Muscle layer of duodenum (tissue), 2 donors: ENCODE measurements around the gene XRCC1.
A peak's percentile ranks its signal among the peaks of the same experiment; 100 is the strongest.

Experiments used
- H3K27ac ChIP-seq: one replicate; pipeline ENCODE4 v1.7.0; 2013; ENCODE audit warnings: mild to moderate bottlenecking, low read length
- H3K27me3 ChIP-seq: one replicate; pipeline ENCODE4 v1.7.0; 2013; ENCODE audit warnings: low read depth, mild to moderate bottlenecking, control low read depth, low read length
- H3K36me3 ChIP-seq, 2 donors: one replicate each; pipeline ENCODE4 v1.7.0; 2013; ENCODE audit warnings: low read length in 2 of 2, control low read depth in 1 of 2, mild to moderate bottlenecking in 1 of 2; ENCODE audit not compliant: insufficient read depth in 2 of 2, control insufficient read depth in 1 of 2
- H3K4me1 ChIP-seq, 2 donors: one replicate each; pipeline ENCODE4 v1.7.0; 2013; ENCODE audit warnings: low read length in 2 of 2, mild to moderate bottlenecking in 2 of 2, control low read depth in 1 of 2, moderate library complexity in 1 of 2; ENCODE audit not compliant: insufficient read depth in 2 of 2, control insufficient read depth in 1 of 2
- H3K4me3 ChIP-seq, 2 donors: one replicate each; pipeline ENCODE4 v1.7.0; 2013; ENCODE audit warnings: low read length in 2 of 2, low read depth in 1 of 2, mild to moderate bottlenecking in 1 of 2
- H3K9me3 ChIP-seq, 2 donors: one replicate each; pipeline ENCODE4 v1.7.0; 2013; ENCODE audit warnings: low read length in 2 of 2, control low read depth in 1 of 2, mild to moderate bottlenecking in 1 of 2; ENCODE audit not compliant: control insufficient read depth in 1 of 2
- donor health status: healthy.

The XRCC1 gene

DNA sequence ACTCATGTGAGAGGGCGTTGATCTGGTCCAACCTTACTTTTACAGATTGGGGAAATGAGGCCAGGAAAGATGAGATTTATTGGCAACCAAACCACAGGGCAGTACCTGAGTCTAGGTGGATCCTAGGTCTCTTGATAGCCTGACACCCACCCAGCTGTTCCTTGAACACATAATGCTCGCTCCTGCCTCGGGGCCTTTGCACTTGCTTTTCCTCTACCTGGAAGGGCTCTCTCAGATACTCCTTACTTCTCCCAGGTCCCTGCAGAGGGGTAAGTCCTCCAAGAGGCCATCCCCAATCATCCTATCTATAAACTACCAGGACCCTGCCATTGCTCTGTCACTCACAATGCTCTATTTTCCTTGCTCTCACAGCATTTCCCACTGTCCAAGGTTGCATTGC lies 34.9 kb downstream of the XRCC1 start:
- Histone ChIP-seq H3K27me3 (no peaks in the 10 kb centered on the region), H3K9me3 (peaks cover 0 to 8% of the 10 kb centered on the region in 2 donors), H3K36me3 (peaks cover 31 to 60% of the 10 kb centered on the region in 2 donors), H3K4me3 (no peak overlapping the region), H3K27ac (no peak overlapping the region), H3K4me1 (no peaks in the 10 kb centered on the region)

DNA sequence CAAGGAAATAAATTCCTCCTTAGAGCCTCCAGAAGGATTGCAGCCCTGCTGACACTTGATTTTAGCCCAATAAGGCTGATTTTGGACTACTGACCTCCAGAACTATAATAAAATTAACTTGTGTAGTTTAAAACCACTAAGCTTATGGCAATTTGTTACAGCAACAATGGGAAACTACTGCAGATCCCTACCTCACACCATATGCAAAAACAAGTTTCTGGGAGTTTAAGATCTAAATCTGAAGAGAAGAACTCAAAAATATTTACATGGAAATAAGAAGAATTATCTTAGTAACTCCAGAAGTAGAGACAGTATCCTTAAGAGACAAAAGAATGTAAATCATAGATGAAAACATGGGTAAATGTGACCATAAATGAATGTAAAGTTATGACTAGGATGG lies 36.4 kb downstream of the XRCC1 start:
- Histone ChIP-seq H3K9me3 (peaks cover 0 to 8% of the 10 kb centered on the region in 2 donors), H3K4me1 (no peaks in the 10 kb centered on the region), H3K27me3 (no peaks in the 10 kb centered on the region), H3K27ac (no peak overlapping the region), H3K36me3 (peaks cover 28 to 49% of the 10 kb centered on the region in 2 donors), H3K4me3 (no peak overlapping the region)

DNA sequence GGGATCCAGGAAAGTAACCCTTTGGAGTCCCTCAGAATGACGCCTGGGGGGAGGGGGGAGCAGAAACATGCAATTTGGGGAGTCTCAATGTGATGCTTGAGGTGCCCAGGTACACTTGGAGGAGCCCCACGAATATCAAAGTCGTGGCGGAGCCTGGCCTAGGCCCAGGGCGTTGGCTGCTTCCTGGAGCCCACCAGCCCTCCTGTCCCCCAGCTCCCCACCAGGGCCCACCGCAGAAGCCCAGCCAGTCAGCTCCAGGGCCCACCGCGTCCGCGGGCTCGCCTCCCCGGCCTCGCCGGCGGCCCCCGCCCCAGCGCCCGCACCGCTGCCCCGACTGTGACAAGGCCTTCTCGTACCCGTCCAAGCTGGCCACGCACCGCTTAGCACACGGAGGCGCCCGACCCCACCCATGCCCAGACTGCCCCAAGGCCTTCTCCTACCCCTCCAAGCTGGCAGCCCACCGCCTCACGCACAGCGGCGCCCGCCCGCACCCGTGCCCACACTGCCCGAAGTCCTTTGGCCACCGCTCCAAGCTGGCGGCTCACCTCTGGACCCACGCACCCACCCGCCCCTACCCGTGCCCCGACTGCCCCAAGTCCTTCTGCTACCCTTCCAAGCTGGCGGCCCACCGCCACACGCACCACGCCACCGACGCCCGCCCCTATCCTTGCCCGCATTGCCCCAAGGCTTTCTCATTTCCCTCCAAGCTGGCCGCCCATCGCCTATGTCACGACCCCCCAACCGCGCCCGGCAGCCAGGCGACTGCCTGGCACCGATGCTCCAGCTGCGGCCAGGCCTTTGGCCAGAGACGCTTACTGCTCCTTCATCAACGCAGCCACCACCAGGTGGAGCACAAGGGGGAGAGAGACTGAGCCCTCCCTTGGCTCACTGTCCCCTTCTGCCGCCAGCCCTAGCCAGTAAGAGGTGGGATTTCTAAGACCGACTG lies 40.2 kb downstream of the XRCC1 start:
- Histone ChIP-seq H3K4me3 (peak overlapping the region; percentile 15 to 69), H3K27me3 (no peaks in the 10 kb centered on the region), H3K9me3 (peaks cover 0 to 8% of the 10 kb centered on the region in 2 donors), H3K27ac (peak overlapping the region; percentile 53), H3K4me1 (peaks cover 0 to 7% of the 10 kb centered on the region in 2 donors), H3K36me3 (peaks cover 4 to 19% of the 10 kb centered on the region in 2 donors)

- Histone ChIP-seq H3K9me3 (peaks cover 0 to 8% of the 10 kb centered on the region in 2 donors), H3K27ac (peak overlapping the region; percentile 53), H3K4me1 (peaks cover 0 to 7% of the 10 kb centered on the region in 2 donors), H3K4me3 (peak overlapping the region; percentile 69 to 80), H3K36me3 (peaks cover 4 to 12% of the 10 kb centered on the region in 2 donors), H3K27me3 (no peaks in the 10 kb centered on the region)
These were observed 41.0 kb downstream of the XRCC1 start for GRCh38 chr19:43534305-43534815.

DNA sequence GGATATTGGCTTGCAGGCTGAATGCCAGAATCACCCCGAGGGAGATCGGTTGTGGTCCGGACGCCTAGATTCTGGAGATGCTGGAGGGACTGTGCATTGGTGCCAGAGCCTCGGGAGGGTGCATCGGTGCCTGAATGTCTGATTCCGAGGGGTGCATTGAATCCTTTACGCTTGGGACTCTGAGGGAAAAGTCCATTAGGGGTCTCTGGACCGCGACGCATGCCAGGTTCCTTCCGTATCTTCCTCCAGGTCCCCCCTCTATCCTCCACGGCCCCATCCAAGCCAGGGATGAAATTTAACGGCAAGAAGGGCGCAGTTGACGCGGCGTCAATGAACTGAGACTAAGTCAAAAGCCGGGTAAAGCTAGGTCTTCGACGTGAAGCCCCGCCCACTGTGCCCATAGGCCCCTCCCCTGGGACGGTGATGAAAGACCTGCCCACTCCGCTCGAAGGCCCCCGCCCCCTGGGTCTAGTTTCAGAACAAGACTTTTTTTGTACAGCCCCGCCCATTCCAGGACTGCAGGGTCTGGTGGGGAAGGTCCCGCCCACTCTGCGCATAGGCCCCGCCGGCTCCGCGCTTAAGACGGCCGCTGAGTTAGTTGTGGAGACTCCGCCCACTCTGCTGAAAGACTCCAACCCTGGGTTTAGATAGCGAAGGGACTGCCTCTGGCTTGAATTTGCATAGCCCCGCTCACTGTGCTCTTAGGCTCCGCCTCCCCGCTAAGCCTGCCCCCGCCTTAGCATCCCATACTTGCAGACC lies 41.6 kb downstream of the XRCC1 start:
- Histone ChIP-seq H3K4me3 (peak overlapping the region; percentile 69 to 80), H3K4me1 (peaks cover 0 to 7% of the 10 kb centered on the region in 2 donors), H3K9me3 (peaks cover 0 to 3% of the 10 kb centered on the region in 2 donors), H3K36me3 (peaks cover 4 to 6% of the 10 kb centered on the region in 2 donors), H3K27ac (peak overlapping the region; percentile 85), H3K27me3 (no peaks in the 10 kb centered on the region)

DNA sequence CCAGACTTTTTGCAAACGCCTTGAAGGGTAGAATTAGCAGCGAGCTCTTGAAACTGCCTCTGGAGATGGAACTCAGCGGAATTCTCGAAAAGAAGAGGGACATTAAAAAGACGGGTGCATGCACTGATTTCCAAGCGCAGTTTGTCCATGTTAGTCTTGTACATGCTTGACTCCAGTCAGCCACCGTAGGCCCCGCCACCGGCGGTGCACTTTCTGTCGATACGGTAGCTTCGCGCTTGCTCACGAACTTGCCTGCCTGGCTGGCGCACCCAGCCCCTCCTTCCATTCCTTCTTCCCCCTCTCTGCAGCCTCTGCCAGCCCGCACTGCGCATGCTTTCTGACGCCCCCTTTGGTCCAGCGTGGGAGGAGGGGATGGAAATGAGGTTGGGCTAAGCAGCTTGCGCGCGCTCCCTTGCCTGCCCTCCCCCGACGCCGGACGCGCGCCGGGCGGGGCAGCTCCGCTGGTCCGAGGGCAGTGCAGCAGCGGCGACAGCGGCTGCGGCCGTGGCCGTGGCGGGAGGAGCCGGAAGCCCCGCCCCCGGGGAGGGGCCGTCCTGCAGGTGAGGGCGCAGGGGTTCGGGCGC lies 42.3 kb downstream of the XRCC1 start, which contains the start of gene ZNF575:
TSS of gene ZNF575 (plus strand) at position 227 of the 584 bp plus-strand sequence. CDS start 1,235 bp downstream, outside the sequence.
- H3K4me1 ChIP-seq = peaks cover 0 to 7% of the 10 kb centered on the region in 2 donors
- no peaks in the 10 kb centered on the region for H3K27me3 ChIP-seq
- no peaks in the 10 kb centered on the region for H3K9me3 ChIP-seq
- peak within 1 kb of the TSS; percentile 85 for H3K27ac ChIP-seq
- no peaks in the 10 kb centered on the region for H3K36me3 ChIP-seq
- peak within 1 kb of the TSS; percentile 69 to 80 for H3K4me3 ChIP-seq

- Histone ChIP-seq H3K27me3 (no peaks in the 10 kb centered on the region), H3K4me1 (peaks cover 0 to 7% of the 10 kb centered on the region in 2 donors), H3K27ac (peak overlapping the region; percentile 67), H3K36me3 (no peaks in the 10 kb centered on the region), H3K9me3 (no peaks in the 10 kb centered on the region), H3K4me3 (peak overlapping the region; percentile 69 to 80)
These were observed 42.8 kb downstream of the XRCC1 start for GRCh38 chr19:43532571-43532961.

DNA sequence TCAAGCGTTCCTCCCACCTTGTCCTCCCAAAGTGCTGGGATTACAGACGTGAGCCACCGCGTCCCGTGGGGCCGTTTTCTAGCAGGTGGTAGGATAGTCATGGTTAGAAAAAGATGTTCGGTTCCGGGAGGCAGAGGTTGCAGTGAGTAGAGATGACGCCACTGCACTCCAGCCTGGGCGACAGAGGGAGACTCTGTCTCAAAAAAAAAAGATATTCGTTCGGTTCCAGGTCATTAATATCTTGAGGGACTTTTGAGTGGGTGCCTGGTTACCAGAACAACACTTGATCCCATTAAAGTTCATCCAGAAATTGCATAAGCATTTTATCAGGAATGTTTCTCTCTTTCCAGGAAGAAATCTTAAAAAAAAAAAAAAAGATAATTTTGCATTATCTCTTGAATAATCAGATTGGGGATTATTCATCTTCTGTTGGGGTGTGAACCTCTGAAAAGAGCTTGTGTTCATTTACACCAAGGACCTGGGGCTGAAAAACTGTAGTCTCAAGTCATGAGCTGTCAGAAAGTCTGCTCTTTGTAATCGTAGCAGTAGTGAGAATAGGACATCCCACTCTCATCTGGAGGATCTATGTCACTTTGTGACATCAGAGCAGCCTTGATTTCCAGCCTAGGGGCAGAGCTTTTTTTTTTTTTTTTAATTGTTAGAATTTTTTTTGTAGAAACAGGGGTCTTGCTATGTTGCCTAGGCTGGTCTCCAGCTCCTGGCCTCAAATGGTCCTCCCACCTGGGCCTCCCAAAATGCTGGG lies 47.3 kb downstream of the XRCC1 start:
- Histone ChIP-seq H3K27ac (no peak overlapping the region), H3K4me3 (no peak overlapping the region), H3K36me3 (no peaks in the 10 kb centered on the region), H3K27me3 (no peaks in the 10 kb centered on the region), H3K4me1 (peaks cover 9 to 25% of the 10 kb centered on the region in 2 donors), H3K9me3 (no peaks in the 10 kb centered on the region)

- H3K27ac ChIP-seq = peak within 1 kb of the TSS; percentile 76
- no peaks in the 10 kb centered on the region for H3K27me3 ChIP-seq
- H3K4me1 ChIP-seq = peaks cover 9 to 20% of the 10 kb centered on the region in 2 donors
- no peaks in the 10 kb centered on the region for H3K36me3 ChIP-seq
- peak within 1 kb of the TSS; percentile 90 to 98 for H3K4me3 ChIP-seq
- no peaks in the 10 kb centered on the region for H3K9me3 ChIP-seq
These were observed 48.2 kb downstream of the XRCC1 start, which contains the start of gene ETHE1 for GRCh38 chr19:43526884-43527859. ETHE1 (minus strand) TSS chr19:43527201; CDS start chr19:43527177, 24 bp downstream.
